Measurements from ENCODE around the gene ZCCHC13.
"Not testable (repeated sequence)": the region's sequence is repeated elsewhere in the genome, so short reads cannot be mapped to it uniquely, and the experiment has no call there.

The ZCCHC13 gene

GRCh38 chrX:74304016-74304415 is at the start of gene ZCCHC13:
Gene ZCCHC13 (plus strand): TSS chrX:74304180. CDS start chrX:74304267, 87 bp downstream.
- TF ChIP-seq CTCF (IDR thresholded peaks at IDR 0.05; ENCODE audit: insufficient read depth, missing control alignments): no peak
- DNase-seq (ENCODE audit: insufficient read length, low spot score) (no peak), FAIRE-seq (no peak)

- FAIRE-seq: not testable (repeated sequence)
Observed at GRCh38 chrX:74258111-74258510, 45.9 kb upstream of the ZCCHC13 start.

GRCh38 chrX:74259885-74260491 is 44.0 kb upstream of the ZCCHC13 start:
- no peak for TF ChIP-seq CTCF (IDR thresholded peaks at IDR 0.05; ENCODE audit: insufficient read depth, missing control alignments)
- DNase-seq (ENCODE audit: insufficient read length, low spot score) (no peak), FAIRE-seq (no peak)

More at GRCh38 chrX:74258111-74258510, 45.9 kb upstream of the ZCCHC13 start:
- DNase-seq (ENCODE audit: insufficient read length, low spot score): not testable (repeated sequence)

GRCh38 chrX:74262452-74263209 is 41.3 kb upstream of the ZCCHC13 start:
- FAIRE-seq (no peak), DNase-seq (ENCODE audit: insufficient read length, low spot score) (no peak)
- TF ChIP-seq CTCF (IDR thresholded peaks at IDR 0.05; ENCODE audit: insufficient read depth, missing control alignments): no peak

GRCh38 chrX:74270393-74270792 is 33.6 kb upstream of the ZCCHC13 start:
- no peak for TF ChIP-seq CTCF (IDR thresholded peaks at IDR 0.05; ENCODE audit: insufficient read depth, missing control alignments)
- FAIRE-seq: no peak
- no peak for DNase-seq (ENCODE audit: insufficient read length, low spot score)

GRCh38 chrX:74272230-74272629 is 31.8 kb upstream of the ZCCHC13 start:
- TF ChIP-seq CTCF (IDR thresholded peaks at IDR 0.05; ENCODE audit: insufficient read depth, missing control alignments): no peak
- FAIRE-seq (no peak), DNase-seq (ENCODE audit: insufficient read length, low spot score) (no peak)

- FAIRE-seq (no peak), DNase-seq (ENCODE audit: insufficient read length, low spot score) (no peak)
Observed at GRCh38 chrX:74274516-74274915, 29.5 kb upstream of the ZCCHC13 start.

More at GRCh38 chrX:74274516-74274915, 29.5 kb upstream of the ZCCHC13 start:
- no peak for TF ChIP-seq CTCF (IDR thresholded peaks at IDR 0.05; ENCODE audit: insufficient read depth, missing control alignments)
